NCI-H1048 (cell line): ENCODE results near the gene SIK2.

Experiments
- DNase-seq: peaks from one replicate; lab custom pipeline; 2025; lab: John Stamatoyannopoulos, UW

Gene SIK2

DNA sequence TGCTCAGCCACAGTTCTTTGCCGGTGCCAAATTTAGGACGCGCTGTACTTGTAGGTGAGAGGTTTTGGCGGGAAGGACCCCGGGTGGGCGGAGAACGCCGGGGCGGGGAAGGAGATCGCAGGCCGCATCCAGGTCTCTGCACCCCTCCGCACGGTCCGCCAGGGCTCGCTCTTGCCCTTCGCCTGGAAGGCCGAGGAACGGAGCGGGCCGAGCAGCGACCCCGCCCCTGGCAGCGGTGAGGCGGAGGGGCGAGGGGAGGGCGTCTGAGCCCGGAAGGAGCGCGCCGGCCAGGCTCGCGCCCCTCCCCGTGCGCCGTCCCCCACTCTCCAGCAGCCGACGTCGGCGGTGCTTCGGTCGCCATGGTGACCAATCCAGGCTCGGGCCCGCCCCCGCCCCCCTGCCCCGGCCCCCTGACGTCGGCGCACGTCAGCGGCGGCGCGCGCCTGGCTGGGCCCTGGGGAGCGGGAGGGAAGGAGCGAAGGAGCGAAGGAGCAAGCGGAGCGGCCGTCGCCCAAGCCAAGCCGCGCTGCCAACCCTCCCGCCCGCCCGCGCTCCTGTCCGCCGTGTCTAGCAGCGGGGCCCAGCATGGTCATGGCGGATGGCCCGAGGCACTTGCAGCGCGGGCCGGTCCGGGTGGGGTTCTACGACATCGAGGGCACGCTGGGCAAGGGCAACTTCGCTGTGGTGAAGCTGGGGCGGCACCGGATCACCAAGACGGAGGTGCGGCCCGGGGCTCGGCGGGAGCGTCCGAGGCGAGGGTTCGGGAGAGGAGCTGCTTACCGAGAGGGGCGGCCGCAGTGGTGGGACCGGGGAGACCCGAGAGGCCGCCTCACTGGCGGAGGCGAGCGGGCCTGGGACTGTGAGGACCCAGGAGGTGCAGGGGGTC, at the start of gene SIK2:
TSS of gene SIK2 (plus strand) at position 471 of the 886 bp plus-strand sequence. CDS start at position 586, 115 bp downstream.
- DNase-seq = peak; percentile 87

DNA sequence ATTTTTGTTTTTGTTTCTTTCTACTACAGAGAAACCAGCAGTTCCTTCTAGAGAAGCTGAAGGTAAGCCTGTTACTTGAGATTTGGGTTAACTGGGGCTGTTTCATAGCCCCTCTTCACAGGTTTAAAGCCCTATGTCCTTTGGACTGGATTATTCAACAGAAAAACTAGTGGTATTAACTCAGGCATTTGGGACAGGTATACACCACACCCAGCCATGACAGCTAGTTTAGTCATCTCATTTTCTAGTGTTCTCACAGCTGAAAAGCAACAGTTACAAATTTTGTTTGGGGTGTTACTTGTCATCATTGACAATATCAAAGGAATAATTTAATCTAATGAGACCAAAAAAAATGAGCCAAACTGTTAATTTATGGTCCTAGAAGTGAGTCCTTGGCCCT, 47.7 kb upstream of the SIK2 start:
- DNase-seq = no peak

DNA sequence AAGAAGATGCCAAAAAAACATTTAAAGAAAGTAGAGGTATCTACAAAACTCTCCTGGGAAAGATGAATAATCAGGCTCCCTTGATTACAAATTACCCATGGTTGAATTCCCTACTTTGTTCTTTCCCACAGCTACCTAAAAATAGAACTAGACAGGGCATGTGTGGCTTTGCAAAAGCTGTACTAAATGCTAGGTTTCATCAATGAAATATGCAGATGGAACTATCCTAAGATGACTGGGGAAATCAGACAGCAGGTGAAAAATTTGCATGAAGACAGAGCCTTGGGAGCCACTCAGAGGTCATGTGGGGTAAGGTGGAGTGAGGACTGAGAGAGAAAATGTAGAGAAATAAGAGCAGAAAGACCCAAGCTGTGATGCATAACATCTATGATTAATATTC, 47.0 kb upstream of the SIK2 start:
- DNase-seq = no peak

DNA sequence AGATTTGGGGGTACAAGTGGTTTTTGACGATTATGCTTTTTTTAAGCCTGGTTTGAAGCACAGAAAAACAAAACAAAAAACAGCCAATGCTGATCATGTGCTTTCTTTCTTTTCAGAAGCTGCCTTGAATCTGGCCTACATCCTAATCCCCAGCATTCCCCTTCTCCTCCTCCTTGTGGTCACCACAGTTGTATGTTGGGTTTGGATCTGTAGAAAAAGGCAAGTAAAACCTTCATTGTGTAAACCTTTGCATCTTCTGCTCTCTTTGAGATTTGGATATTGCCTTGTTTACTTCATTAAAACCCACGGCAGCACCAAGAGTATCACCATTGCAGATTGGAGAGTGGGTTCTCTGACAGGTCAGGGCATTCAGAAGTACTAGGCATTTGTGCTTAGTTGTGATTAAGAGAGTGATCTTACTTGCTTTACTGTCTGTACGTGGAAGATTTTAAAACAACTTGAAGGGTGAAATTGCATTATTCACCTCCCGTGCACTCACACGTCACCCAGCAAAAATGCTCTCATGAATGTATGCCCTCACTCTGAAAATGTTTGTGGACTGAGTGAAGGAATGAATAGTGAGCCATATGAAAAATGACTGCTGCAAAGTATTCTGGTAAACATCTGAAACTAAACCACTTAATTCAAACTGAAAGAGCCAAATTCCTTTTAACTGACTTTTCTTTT, 44.7 kb upstream of the SIK2 start:
- no peak for DNase-seq

DNA sequence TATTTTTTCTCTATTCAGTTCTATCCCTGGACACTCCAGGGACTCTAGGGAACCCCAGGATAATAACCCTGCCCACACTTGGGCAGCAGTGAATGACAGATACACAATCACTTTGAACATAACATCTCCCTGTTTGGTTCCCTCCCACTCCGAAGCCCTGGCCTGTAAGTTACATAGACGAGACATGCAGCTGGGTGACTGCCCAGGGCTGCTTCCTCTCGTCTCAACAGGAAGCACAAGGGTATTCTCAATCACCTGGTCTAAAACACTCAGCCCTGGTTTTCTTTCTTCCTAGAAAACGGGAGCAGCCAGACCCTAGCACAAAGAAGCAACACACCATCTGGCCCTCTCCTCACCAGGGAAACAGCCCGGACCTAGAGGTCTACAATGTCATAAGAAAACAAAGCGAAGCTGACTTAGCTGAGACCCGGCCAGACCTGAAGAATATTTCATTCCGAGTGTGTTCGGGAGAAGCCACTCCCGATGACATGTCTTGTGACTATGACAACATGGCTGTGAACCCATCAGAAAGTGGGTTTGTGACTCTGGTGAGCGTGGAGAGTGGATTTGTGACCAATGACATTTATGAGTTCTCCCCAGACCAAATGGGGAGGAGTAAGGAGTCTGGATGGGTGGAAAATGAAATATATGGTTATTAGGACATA, 42.3 kb upstream of the SIK2 start:
- no peak for DNase-seq

DNA sequence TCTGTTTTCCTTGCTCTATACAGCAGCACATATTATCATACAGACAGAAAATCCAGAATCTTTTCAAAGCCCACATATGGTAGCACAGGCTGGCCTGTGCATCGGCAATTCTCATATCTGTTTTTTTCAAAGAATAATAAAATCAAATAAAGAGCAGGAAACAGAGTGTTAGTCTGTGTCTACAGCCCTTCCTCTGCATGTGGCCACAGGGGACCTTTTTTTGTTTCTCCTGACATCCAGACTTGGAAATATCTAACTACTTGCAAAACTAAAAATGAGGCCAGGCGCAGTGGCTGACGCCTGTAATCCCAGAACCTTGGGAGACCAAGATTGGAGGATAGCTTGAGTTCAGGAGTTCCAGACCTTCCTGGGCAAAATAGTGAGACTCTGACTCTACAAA, 41.4 kb upstream of the SIK2 start:
- no peak for DNase-seq

DNA sequence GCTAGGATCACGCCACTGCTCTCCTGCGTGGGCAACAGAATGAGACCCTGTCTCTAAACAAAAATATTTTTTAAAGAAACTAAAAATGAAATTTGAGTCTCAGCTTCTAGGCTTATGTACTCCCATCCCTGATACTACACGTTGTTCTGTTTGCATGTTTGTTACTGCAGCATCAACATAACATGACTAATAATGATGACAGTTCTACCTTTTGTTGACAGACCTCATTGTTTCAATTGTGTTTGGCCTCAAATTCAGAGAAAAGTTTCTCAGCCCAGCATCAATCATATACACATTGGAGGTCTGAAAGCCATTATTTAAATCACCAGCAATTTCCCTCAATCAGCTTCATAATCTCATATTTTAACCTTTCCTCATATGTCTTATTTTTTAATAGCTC, 40.9 kb upstream of the SIK2 start:
- no peak for DNase-seq

DNA sequence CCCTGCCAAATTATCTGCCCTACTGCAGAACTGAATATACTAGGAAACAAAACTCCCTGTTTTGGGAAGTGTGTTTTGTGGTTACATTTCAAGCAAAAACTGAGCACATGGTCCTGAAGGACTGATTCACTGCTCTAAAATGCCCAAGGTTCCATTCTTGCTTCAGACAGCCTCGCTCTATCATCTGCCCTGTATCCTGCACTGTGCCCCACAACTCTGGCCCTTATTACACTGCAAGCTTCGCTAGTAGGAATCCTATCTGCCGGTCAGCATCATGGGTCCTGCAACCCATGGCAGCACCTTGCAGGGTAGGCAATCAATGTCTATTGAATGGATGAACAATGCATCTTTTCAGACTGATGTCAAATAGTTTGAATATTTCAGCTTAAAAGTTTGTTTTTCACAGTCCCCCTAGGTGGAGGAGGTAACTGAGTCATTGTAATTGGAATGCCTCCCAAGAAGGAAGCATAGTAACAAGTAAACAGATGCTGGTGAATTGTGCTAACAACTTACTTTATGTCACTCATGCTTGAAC, 40.4 kb upstream of the SIK2 start:
- DNase-seq = no peak

DNA sequence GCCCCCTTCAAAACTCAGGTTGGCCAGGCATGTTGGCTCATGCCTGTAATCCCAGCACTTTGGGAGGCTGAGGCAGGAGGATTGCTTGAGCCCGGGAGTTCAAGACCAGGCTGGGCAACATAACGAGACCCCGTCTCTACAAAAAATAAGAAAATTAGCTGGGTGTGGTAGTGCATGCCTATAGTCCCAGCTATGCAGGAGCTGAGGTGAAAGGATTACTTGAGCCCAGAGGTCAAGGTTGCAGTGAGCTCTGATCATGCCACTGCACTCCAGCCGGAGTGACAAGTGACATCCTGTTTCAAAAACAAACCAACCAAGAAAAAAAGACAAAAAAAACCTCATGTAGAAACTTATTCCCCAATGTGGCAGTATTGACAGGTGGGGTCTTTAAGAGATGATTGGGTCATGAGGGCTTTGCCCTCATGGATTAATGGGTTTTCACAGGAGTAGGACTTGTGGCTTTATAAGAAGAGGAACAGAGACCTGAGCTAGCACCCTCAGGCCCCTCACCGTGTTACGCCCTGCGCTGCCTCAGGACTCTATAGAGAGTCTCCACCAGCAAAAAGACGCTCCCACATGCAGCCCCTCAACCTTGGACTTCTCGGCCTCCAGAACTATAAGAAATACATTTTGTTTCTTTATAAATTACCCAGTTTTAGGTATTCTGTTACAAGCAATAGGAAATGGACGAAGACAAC, 39.4 kb upstream of the SIK2 start:
- no peak for DNase-seq

DNA sequence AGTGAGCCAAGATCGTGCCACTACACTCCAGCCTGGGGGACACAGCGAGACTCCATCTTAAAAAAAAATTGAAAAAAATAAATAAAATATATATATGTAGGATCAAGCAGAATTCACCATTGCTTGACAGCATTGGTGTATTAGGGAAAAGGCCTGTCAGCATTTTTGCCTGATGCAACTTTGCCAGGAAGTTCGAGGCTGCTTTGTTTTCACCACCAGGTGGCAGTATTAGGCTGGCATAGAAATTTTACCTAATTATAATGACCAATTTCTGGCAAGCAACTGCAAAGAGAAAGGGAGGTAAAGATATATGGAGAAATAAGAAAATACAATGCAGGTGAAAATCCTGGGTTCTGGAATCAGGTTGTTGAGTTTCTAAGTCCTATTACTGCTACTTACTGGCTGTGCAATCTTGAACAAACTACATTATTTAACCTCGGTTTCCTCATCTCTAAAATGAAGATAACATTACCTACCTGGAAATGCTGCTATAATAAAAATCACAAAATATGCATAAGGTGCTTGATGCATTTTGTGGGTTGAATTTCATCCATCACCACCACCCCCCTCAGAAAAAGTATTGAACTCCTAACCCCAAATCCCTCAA, 37.0 kb upstream of the SIK2 start:
- DNase-seq = peak; percentile 26

DNA sequence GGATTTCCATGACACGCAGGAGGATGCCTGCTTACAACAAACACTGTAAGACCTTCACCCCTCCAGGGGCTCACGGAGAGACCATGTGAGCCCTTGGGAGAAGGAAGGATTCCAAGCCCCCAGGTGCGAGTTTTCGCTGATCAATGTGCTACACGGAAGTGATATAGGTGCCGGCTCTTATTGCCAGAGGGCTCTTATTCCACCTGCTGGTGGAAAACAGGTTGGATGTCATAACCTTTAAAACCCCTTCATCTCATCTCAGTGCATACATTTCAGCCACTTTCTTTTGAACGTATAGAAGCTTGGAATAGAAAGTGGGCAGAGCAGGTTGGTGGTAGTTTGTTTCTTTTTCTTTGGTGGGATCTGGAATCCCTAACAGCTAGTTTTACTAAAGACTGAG, 35.9 kb upstream of the SIK2 start:
- no peak for DNase-seq

DNA sequence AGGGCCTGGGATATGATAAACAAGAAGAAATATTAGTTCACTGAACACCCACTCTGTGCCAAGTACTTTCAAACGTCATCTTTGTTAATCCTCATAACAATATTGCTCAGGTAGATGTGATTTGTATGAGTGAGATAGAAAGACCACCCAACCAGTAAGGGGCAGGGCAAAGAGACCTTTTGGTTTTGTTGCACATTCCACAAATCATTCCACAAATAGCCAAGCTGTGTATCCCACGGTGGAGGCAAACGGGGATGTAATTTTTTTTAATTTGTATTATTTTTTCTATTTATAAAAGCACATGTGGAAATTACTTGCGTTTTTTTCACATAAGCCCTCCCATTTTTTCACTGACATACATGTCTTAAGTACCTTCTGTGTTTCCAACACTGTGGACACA, 32.8 kb upstream of the SIK2 start:
- DNase-seq = no peak

DNA sequence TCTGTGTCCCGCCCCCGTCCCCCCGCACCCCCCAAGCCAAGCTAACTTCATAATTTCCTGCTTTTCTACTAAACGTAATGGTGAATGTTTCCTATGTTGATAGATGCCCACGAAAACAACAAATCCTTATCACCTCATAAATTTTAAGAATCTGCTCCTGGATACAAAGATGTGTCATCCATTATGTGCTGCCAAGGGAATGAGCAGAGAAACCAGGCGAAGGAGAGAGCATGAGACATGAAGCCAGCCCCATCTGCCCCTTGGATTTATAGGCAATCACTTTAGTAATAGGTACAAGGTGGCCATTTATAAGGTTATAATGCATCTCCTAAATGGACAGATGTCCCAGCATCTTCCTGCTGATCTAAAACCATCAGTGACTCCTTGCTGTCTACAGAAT, 31.5 kb upstream of the SIK2 start:
- no peak for DNase-seq

DNA sequence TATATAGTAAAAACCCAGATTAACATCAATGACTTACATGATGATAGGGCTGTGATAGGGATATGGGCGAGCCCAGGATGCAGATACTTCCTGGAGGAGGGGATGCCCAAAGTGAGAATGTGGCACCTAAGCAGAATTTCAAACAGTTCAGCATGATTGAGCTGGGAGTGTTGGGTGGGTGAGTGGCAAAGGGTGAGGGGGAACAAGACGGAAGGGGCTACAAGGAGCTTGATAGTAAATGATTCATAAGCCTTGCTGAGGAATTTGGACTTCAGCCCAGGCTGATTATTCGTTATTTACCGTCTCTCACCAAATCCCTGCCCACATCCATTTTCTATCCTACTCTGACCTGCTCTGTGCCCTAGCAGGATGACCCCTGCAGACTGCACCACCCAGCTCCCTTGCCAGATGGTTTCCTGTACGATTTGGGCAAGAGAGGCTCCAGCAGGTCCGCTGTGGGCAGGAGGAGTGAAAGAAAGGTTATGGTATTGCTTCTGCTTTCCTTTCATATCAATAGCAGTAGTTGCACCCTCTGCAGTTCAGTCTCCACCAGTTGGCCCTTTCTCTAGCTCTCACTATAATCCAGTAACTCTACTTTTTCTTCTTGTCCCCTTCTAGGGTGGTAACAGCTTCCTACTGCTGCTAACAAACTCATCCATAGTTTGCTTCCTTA, 30.3 kb upstream of the SIK2 start:
- DNase-seq = no peak

DNA sequence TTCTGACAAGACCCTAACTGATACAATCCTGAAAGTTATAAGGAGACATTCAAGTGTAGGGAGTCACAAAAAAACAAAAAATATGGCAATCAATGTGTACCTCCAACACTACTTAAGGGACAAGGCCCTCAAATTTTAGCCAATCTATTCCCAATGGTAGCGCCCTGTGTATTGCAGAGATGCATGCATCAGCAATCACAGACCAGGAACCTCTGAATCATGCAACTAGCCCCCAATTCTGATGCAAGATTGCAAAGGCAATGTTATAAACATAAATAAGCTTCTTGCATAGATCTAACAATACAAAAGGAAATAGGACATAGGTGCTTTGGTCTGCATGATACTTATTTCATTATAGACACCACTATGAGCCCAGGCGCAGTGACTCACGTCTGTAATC, 29.7 kb upstream of the SIK2 start:
- no peak for DNase-seq

DNA sequence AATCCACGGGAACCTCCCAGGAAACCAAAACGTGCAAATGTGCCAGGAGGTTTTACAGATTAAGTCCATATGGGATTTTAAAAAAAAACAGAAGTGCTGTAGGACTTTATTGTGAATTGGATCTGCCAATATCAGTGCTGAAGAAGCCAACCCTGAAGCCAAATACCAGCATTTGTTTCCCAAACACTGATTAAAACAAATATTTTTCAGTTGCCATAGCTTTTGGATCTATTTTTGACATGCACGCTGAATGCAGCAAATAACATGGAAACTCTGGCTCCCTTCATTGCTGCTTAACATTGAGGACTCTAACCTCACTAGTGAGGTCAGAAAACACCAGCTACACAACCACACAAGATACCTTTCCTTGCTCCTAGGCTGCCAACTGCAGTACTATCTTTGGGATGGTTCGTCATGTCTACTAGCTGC, 28.4 kb upstream of the SIK2 start:
- no peak for DNase-seq

DNA sequence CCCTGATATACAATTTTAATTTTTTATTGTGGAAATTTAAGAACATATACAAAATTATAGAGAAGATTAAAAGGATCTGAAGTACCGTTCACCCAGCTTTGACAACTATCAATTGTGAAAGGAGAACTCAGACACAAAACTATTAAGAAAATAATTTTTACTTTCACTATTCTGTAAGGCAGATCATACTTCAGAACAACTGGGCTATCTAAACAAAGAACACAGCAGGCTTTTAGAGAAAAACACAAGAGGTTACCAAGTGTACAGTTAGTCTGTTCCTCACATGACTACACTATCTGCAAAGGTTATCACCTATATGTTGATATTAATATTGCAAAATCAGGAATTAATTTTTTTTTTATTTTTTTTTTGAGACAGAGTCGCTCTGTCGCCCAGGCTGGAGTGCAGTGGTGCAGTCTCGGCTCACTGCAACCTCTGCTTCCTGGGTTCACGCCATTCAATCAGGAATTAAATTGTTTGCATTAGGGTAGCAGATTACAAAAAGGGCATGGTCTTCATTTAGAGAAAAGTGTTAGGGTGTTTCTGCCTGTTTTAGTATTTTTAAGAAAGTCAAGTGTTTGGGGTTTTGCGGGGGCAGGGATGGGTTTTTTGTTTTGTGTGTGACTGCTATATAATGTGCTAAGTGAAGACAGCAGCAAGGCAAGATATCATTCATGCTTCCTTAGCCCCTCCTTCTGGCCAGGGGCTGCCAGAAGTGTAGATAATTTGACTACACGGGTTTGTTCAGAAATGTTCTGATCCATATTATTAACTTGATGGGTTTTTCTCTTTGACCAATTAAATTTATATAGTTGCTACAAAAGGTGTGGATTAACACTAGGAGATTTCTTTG, 27.6 kb upstream of the SIK2 start:
- DNase-seq = no peak

DNA sequence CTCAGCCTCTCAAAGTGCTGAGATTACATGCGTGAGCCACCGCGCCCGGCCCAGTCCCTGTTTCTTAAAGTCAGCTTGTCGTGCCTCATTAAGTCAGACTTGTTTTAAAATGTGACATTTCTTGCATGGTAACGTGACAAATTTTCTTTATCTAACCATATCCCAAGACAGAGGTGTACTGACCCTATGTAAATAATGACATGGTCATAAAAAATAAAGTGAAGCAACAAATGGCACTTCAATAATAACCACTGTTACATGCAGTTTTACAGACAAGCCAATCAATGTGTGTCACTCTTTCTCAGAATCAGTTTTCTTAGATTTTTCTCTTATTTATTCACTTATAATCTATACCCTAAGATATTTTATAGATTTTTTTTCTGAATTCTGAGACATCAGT, 26.5 kb upstream of the SIK2 start:
- no peak for DNase-seq

DNA sequence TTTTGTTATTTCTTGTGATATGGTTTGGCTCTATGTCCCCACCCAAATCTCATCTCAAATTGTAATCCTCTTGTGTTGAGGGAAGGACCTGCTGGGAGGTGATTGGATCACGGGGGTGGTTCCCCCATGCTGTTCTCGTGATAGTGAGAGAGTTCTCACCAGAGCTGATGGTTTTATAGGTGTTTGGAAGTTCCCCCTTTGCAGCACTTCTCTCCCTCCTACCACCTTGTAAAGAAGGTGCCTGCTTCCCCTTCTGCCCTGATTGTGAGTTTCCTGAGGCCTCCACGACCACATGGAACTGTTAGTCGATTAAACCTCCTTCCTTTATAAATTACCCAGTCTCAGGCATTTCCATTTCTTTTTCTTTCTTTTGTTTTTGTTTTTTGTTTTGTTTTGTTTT, 24.4 kb upstream of the SIK2 start:
- no peak for DNase-seq

DNA sequence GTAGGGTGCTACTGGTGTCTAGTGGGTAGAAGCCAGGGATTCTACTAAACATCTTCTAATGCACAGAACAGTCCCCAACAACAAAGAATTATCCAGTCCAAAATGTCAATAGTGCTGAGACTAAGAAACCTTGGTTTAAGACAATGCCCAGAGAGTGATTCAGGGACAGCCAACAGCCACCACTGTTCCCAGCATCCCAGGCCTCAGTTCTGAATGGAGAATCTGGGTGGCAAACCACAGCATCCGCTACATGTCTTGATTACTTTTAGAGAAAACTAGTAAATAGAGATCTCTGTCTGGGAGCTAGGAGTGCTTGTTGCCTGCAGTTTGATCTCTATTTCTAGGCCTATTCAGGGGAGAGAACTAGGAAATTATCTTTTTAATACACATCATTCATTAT, 20.9 kb upstream of the SIK2 start:
- no peak for DNase-seq
